Heart left ventricle (tissue), 16 donors: ENCODE data around the gene KRTAP1-4. TPM values are rescaled to one million over a fixed set of nuclear protein-coding genes. Genes with fewer than 3 reads are reported as not detected.
"Not testable (repeated sequence)": the region's sequence is repeated elsewhere in the genome, so short reads cannot be mapped to it uniquely, and the experiment has no call there.

ENCODE experiments used
- ATAC-seq, 4 donors: fragments of 200-7000 bp; cut with Tn5 transposase; one replicate each; pipeline ENCODE4 v1.9.1; 2020 to 2022; ENCODE audit warnings: moderate library complexity in 4 of 4, mild to moderate bottlenecking in 3 of 4, moderate number of reproducible peaks in 1 of 4
- DNase-seq, 5 donors: peaks; one replicate each; pipeline ENCODE4 v3.0.0-alpha.2; 2020
- H3K27ac ChIP-seq, 12 donors: fragments of 200-600 bp; sonication (generic) in 4 of 12; one replicate each; pipeline versions ENCODE4 v1.5.0 to v1.8.0; 2016 to 2022; ENCODE audit warnings: mild to moderate bottlenecking in 2 of 12
- H3K27me3 ChIP-seq, 9 donors: fragments of 200-600 bp; sonication (generic) in 2 of 9; one replicate each; pipeline versions ENCODE4 v1.5.1 to v1.8.0; 2016 to 2022; ENCODE audit warnings: mild to moderate bottlenecking in 3 of 9
- H3K36me3 ChIP-seq, 9 donors: fragments of 200-600 bp; sonication (generic) in 2 of 9; one replicate each; pipeline versions ENCODE4 v1.5.0 to v1.8.0; 2018 to 2022; ENCODE audit warnings: mild to moderate bottlenecking in 2 of 9
- H3K4me1 ChIP-seq, 12 donors: fragments of 200-600 bp; sonication (generic) in 4 of 12; one replicate each; pipeline versions ENCODE4 v1.5.0 to v1.8.0; 2016 to 2022; ENCODE audit warnings: mild to moderate bottlenecking in 3 of 12
- H3K4me3 ChIP-seq, 12 donors: fragments of 200-600 bp; sonication (generic) in 4 of 12; one replicate each; pipeline versions ENCODE4 v1.5.0 to v1.8.0; 2017 to 2022; ENCODE audit warnings: mild to moderate bottlenecking in 9 of 12, moderate library complexity in 4 of 12
- H3K9me3 ChIP-seq, 12 donors: fragments of 200-600 bp; sonication (generic) in 4 of 12; one replicate each; pipeline versions ENCODE4 v1.5.0 to v1.8.0; 2016 to 2022; ENCODE audit warnings: mild to moderate bottlenecking in 1 of 12
- POLR2A ChIP-seq, 2 donors: fragments of 450-650 bp; IDR thresholded peaks; one replicate each; pipeline ENCODE4 v1.6.1; 2017; ENCODE audit warnings: antibody characterized with exemption in 2 of 2, mild to moderate bottlenecking in 2 of 2, moderate library complexity in 2 of 2
- WGBS, 4 donors: extraction: QIAGEN DNeasy Blood & Tissue Kit in 2 of 4; methylation state at CpG; one replicate each; pipeline versions ENCODE4 v1.1.5 to v1.1.7; 2013 to 2018; 5-methylcytosine and 5-hydroxymethylcytosine counted together
- intact Hi-C, 10 donors: fragments of 100-400 bp; cut with DNase I; formaldehyde crosslinking; loops; one replicate each; pipeline versions ENCODE4 v1.11.1 to v1.14.2; 2022
- polyA plus RNA-seq, 2 donors: library from polyadenylated mRNA; stranded (reverse); fragments of 200-250 nt; gene quantifications; one replicate each; pipeline ENCODE4 v1.2.3, GENCODE V29; 2013
- total RNA-seq, 9 donors: library from RNA; depleted of rRNA in 2 of 9; stranded (reverse); fragments of >200 nt in 2 of 9; fragmentation: NEBNext Ultra II Directional in 3 of 9; extraction: Animal tissue kit (Norgen Biotek cat#: 25700) in 3 of 9; gene quantifications; one replicate each; pipeline versions ENCODE4 v1.1.0 to v1.2.4, GENCODE V29; 2016 to 2023
- TF ChIP-seq, protein P1 (sequence below), 12 donors: fragments of 200-600 bp; sonication (generic) in 4 of 12; IDR thresholded peaks; one replicate each; pipeline versions ENCODE4 v1.5.0 to v1.8.0; 2018 to 2022; ENCODE audit warnings: antibody characterized with exemption in 12 of 12, mild to moderate bottlenecking in 5 of 12
- donor health status: ischemic (EF 13 %, LVEDD 7.1; RV severe dilation, severe dysfunction).
- donor health status: healthy with polysubstance abuse.
- donor health status: DM: no; HTN: yes; CAD: no.
- donor health status: DM: no; HTN: no; CAD: no.
- donor health status: ischemic (EF 25% LVEDD 6.9; RV normal size, moderate dysfunction).
- donor health status: ischemic (EF 25% LVEDD 5.7; RV mildly dilated, moderate dysfunction).
- donor health status: healthy.
- donor health status: DM: yes; HTN: yes; CAD: no.
- donor health status: ischemic (EF 35%, LVEDD 5.7; RV mildly dilated, moderate dysfunction).
- donor health status: nonischemic (EF 11% LVEDD 7.7; RV severe dilation, severe dysfunction).
- donor health status: DM: yes; HTN: yes; CAD: no.
- donor health status: PGD.
- donor health status: ischemic (EF 29% LVEDD 5.4; RV normal size, mild dysfunction).
- donor health status: nonischemic (EF 23%, LVEDD 6.1; RV moderate dilation, normal function).

KRTAP1-4 gene
- total and polyA plus RNA-seq, 11 donors: not detected

- 57 to 62% (median 61%) methylated on average over 5 of the region's 5 CpGs for WGBS, 4 donors
- Histone ChIP-seq H3K4me3 (no peak overlapping the region), H3K36me3 (no peaks in the 10 kb centered on the region), H3K9me3 (no peaks in the 10 kb centered on the region), H3K27me3 (peaks cover 0 to 15% (median 0%) of the 10 kb centered on the region in 9 donors), H3K27ac (no peak overlapping the region), H3K4me1 (no peaks in the 10 kb centered on the region)
- TF ChIP-seq, protein P1, sequence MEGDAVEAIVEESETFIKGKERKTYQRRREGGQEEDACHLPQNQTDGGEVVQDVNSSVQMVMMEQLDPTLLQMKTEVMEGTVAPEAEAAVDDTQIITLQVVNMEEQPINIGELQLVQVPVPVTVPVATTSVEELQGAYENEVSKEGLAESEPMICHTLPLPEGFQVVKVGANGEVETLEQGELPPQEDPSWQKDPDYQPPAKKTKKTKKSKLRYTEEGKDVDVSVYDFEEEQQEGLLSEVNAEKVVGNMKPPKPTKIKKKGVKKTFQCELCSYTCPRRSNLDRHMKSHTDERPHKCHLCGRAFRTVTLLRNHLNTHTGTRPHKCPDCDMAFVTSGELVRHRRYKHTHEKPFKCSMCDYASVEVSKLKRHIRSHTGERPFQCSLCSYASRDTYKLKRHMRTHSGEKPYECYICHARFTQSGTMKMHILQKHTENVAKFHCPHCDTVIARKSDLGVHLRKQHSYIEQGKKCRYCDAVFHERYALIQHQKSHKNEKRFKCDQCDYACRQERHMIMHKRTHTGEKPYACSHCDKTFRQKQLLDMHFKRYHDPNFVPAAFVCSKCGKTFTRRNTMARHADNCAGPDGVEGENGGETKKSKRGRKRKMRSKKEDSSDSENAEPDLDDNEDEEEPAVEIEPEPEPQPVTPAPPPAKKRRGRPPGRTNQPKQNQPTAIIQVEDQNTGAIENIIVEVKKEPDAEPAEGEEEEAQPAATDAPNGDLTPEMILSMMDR (IDR thresholded peaks at IDR 0.05): no peak
- no peak for TF ChIP-seq POLR2A (IDR thresholded peaks at IDR 0.05)
- no peak for DNase-seq
- no peak for ATAC-seq
- intact Hi-C loops: no loop called here
Measured at GRCh38 chr17:41002814-41003213, 27.2 kb downstream of the KRTAP1-4 start.

DNA sequence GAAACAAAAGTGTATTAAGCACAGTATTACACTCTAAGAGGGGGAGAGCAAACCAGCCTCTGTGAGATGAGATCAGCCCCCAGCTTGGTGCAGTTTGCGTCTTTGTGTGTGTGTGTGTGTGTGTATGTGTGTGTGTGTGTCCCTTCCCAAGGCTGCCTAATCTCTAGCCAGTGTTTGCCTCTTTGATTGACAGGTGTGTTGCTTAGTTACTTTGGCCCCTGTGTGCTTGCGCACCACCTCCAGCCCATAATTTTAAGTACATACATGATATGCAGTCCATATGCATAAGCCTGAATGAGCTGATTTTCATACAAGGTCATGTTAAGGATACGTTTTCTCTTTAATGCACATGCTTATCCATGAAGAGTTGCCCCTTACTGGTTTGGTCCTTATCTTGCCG lies 28.2 kb downstream of the KRTAP1-4 start:
- ATAC-seq (no peak), DNase-seq (no peak)
- H3K27ac ChIP-seq: no peak overlapping the region
- WGBS, 4 donors: 68 to 76% (median 72%) methylated on average over 4 of the region's 4 CpGs
- H3K36me3 ChIP-seq: no peaks in the 10 kb centered on the region
- intact Hi-C loops: no loop called here
- peaks cover 0 to 21% (median 5%) of the 10 kb centered on the region in 9 donors for H3K27me3 ChIP-seq
- H3K9me3 ChIP-seq: no peaks in the 10 kb centered on the region
- H3K4me1 ChIP-seq: no peaks in the 10 kb centered on the region
- no peak overlapping the region for H3K4me3 ChIP-seq
- TF ChIP-seq POLR2A (IDR thresholded peaks at IDR 0.05): no peak
- TF ChIP-seq, protein P1 (IDR thresholded peaks at IDR 0.05): no peak

GRCh38 chr17:40999563-40999962 lies 30.4 kb downstream of the KRTAP1-4 start, which contains the start of gene KRTAP3-2:
Gene KRTAP3-2, minus strand, starts transcription at chr17:40999906. Its CDS starts 53 bp downstream, at chr17:40999853.
- DNase-seq, ATAC-seq, H3K4me3 ChIP-seq, H3K9me3 ChIP-seq, H3K36me3 ChIP-seq, H3K27ac ChIP-seq, H3K4me1 ChIP-seq, intact Hi-C loops: not testable (repeated sequence)
- WGBS, 4 donors: 70 to 86% (median 72%) methylated on average over 6 of the region's 6 CpGs
- peaks cover 0 to 41% (median 8%) of the 10 kb centered on the region in 9 donors for H3K27me3 ChIP-seq

DNA sequence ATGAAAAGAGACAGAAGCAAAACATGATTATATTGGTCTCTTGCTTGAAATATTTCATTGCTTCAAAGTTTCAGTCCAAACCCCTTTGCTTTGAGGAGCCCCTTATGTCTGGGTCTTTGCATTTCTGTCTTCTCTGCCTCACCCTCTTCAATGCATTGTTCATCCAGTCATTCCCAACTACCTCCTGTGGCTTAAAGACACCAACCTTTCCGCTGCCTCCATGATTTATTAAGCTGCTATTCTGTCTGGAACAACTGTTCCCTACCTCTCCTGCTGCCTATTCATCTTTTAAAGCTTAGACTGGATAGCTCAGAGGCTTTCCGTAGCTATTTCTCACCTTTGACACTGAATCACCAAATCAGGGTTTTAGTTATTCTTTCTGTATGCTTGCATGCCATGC lies 32.6 kb downstream of the KRTAP1-4 start:
- TF ChIP-seq POLR2A (IDR thresholded peaks at IDR 0.05): no peak
- TF ChIP-seq, protein P1 (IDR thresholded peaks at IDR 0.05): no peak
- no peak for DNase-seq
- H3K27me3 ChIP-seq: peaks cover 0 to 46% (median 12%) of the 10 kb centered on the region in 9 donors
- ATAC-seq: no peak
- no peak overlapping the region for H3K27ac ChIP-seq
- no peaks in the 10 kb centered on the region for H3K9me3 ChIP-seq
- no peak overlapping the region for H3K4me3 ChIP-seq
- H3K4me1 ChIP-seq: no peaks in the 10 kb centered on the region
- intact Hi-C loops: no loop called here
- H3K36me3 ChIP-seq: no peaks in the 10 kb centered on the region
- 74 to 80% (median 77%) methylated on average over 2 of the region's 2 CpGs for WGBS, 4 donors

DNA sequence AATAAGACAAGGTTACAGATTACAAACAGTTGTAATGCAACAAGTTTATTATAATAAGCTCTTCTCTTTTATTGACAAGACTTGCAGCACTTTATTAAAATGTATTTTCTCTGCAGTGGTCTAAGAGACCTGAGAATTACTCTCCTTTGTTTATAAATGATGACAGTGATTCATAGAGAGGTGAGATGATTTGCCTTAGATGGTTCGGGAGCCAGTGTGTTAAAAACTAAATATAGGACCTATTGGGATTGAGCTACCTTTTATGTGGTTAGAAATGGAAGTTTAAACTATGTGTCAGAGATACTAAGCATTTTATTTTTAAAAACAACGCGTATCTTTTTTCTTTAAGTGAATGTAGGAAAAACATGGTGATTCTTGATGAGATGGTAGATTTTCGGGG lies 33.2 kb downstream of the KRTAP1-4 start:
- no peaks in the 10 kb centered on the region for H3K4me1 ChIP-seq
- intact Hi-C loops: no loop called here
- TF ChIP-seq, protein P1 (IDR thresholded peaks at IDR 0.05): no peak
- no peak for TF ChIP-seq POLR2A (IDR thresholded peaks at IDR 0.05)
- H3K27ac ChIP-seq: no peak overlapping the region
- no peak overlapping the region for H3K4me3 ChIP-seq
- H3K9me3 ChIP-seq: no peaks in the 10 kb centered on the region
- H3K36me3 ChIP-seq: no peaks in the 10 kb centered on the region
- H3K27me3 ChIP-seq: peaks cover 0 to 46% (median 12%) of the 10 kb centered on the region in 9 donors
- 79 to 87% (median 84%) methylated on average over 4 of the region's 4 CpGs for WGBS, 4 donors
- DNase-seq (no peak), ATAC-seq (no peak)
